Adrenal gland (tissue), 5 donors: ENCODE results near the gene MMP13.

Experiments used
- CTCF ChIP-seq, 6 experiments: fragments of 450-650 bp in 4 of 6; fragments of 200-600 bp in 2 of 6; sonication (generic) in 1 of 6; IDR thresholded peaks; 1 replicate in 5 of 6; 2 replicates in 1 of 6; pipeline versions ENCODE4 v1.5.1 to v1.8.0; 2016 to 2021; ENCODE audit warnings: antibody characterized with exemption in 6 of 6, mild to moderate bottlenecking in 2 of 6, moderate library complexity in 1 of 6
- POLR2A ChIP-seq, 2 donors: fragments of 450-650 bp; IDR thresholded peaks; one replicate each; pipeline ENCODE4 v1.6.1; 2017; ENCODE audit warnings: antibody characterized with exemption in 2 of 2, mild to moderate bottlenecking in 2 of 2, moderate library complexity in 1 of 2
- donor health status: DM: no; HTN: no; CAD: no.

DNA sequence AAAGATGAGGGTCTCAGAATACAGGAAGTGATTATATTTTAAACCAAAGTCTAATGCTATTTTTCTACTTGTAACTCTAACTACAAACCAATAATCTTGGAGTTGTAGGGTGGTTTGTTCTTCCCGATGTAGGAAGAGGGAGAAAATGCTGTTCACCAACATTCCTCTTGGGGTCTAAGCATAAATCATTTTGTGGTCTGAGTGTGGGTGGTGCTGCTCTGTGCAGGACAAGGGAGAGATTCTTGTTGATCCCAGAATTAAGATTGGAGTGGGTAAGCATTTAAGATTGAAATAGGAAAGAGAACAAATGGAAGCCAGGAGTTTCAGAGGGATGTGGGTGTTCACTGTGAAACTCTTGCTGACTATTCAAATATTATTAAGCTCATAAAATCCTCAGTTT lies 38.6 kb upstream of the MMP13 start:
- TF ChIP-seq POLR2A (IDR thresholded peaks at IDR 0.05) (no peak), CTCF (IDR thresholded peaks at IDR 0.05) (no peak)
